ENCODE results near the gene OR1D5.

DNA sequence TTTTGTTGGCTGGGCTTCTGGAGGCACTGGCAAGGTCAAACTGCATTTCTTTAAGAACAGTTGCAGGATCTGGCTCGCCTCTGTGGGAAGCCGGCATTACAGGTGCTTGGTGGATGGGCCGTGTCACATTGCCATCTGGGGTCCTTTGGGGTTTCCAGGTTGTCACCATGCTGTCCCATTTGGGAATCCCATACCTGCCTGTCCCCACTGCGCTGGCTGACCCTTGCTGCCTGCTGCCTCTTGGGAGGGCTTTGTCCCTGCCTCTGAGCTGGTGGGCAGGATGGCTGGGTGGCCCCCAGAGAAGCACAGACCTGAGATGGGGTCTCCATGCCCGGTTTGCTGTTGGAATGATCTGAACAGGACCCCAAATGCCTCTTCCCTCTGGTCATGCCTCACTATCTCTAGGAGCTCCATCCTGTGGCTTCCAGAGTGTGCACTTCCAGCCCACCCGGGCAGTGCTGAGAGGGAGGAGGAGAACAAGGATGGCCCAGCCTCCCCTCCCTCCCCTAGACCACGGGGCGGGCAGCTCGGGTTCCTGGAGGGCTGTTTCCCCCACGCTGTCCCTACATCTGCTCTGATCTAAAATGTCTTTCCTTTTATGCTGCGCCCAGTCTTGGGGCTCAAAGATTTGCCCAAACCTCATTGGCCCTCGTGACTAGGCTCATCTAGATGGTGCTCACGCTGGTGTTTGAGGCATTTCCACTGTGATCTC is 28.0 kb downstream of the OR1D5 start:
- TF ChIP-seq, protein P1, sequence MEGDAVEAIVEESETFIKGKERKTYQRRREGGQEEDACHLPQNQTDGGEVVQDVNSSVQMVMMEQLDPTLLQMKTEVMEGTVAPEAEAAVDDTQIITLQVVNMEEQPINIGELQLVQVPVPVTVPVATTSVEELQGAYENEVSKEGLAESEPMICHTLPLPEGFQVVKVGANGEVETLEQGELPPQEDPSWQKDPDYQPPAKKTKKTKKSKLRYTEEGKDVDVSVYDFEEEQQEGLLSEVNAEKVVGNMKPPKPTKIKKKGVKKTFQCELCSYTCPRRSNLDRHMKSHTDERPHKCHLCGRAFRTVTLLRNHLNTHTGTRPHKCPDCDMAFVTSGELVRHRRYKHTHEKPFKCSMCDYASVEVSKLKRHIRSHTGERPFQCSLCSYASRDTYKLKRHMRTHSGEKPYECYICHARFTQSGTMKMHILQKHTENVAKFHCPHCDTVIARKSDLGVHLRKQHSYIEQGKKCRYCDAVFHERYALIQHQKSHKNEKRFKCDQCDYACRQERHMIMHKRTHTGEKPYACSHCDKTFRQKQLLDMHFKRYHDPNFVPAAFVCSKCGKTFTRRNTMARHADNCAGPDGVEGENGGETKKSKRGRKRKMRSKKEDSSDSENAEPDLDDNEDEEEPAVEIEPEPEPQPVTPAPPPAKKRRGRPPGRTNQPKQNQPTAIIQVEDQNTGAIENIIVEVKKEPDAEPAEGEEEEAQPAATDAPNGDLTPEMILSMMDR (IDR thresholded peaks at IDR 0.05; ENCODE audit: low read length), result no peak
- no peak for TF ChIP-seq EZH2 (IDR thresholded peaks at IDR 0.05; ENCODE audit: borderline replicate concordance, low read length)

Measured in OCI-LY1 (cell line).